ENCODE results near the gene TIMM17B.
A peak's percentile ranks its signal among the peaks of the same experiment; 100 is the strongest.

The TIMM17B gene

DNA sequence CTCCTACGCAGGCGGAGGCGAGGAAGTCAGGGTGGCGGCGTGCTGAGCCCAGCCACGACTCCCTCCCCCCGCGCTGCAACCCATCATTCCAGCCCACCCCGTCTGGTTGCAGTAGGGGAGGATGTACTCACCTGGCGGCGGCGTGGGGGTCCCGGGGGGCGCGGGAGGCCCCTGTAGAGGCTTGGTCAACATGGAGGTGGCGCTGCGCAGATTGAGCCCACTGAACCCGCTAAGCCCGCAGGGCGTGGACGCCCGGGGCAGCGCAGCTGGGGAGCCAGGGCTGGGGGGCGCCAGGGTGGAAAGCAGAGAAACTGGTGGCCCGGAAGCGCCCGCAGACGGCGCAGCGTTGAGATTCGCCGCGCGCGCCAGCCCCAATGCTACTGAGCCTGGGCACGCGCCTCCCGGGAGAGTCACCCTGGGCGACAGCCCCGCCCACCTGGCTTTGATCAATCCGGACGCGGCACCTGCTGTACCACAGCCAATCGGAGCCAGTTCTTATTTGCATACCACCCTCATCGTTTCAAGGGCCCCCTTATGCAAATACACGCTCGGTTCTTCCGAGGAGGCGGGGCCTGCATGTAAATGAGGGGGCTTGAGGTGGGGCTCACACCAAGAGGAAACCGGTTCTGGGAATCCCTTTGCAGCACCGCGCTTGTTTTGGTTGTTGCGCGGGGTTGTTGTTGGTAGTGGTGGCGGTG is 21.2 kb upstream of the TIMM17B start, which contains the start of gene PIM2:
Gene PIM2, minus strand, starts transcription at position 382 of the 698 bp plus-strand sequence. Its CDS starts 190 bp downstream, at position 192.
- peak; percentile 81 for DNase-seq (ENCODE audit: low spot score)

DNA sequence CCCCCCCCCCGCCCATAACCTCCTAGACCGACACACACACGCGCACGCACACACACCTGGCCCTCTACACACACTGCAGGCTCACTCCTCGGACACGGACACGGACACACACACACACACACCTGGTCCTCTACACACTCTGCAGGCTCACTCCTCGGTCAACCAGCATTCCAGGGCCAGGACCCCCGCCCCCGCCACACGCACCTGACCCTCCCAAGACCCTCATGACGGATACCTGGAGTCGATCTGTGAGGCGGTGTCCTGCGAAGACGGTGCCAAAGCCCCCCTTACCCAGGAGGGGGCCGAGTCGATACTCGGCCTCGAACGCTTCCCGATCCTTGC is 20.7 kb upstream of the TIMM17B start:
- no peak for DNase-seq (ENCODE audit: low spot score)

DNA sequence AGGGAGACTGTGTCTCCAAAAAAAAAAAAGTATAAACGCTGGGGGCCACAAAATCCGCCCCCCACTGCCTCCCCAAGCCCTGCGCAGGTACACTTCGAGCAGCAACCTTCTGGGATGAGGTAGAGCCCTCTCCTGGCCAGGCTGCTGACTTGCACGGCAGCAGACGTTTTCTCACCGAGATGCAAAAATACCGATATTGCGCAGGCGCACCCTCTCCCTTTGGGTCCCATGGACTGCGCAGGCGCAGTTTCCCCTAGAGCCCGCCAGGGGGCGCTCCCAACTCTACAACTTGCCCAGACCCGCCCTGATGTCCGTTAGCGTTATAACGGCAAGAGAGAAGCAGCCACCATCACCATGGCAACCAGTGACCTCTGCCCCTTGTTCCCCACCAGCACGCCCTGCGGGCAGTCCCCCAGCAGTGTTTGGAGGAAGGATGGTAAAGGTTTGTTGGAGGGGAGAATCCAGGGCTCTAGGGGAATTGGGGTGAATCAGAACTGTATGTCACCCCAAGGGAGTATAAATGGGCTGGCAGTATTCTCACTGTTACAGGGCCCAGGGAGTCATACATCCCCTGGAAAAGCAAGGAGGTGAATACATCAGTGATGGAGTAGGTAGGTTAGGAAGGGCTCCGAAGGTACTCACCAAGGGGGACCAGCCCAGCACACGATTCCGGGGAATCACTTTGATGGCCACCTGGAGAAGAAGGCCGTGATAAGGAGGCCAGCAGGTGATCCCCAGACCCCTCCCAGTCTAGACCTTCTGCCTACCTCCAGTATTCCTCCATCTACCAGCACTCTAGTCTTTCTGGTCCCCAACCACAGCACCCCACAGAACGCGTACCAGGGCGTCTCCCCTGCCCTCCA is 19.8 kb upstream of the TIMM17B start:
- peak; percentile 92 for DNase-seq (ENCODE audit: low spot score)

DNA sequence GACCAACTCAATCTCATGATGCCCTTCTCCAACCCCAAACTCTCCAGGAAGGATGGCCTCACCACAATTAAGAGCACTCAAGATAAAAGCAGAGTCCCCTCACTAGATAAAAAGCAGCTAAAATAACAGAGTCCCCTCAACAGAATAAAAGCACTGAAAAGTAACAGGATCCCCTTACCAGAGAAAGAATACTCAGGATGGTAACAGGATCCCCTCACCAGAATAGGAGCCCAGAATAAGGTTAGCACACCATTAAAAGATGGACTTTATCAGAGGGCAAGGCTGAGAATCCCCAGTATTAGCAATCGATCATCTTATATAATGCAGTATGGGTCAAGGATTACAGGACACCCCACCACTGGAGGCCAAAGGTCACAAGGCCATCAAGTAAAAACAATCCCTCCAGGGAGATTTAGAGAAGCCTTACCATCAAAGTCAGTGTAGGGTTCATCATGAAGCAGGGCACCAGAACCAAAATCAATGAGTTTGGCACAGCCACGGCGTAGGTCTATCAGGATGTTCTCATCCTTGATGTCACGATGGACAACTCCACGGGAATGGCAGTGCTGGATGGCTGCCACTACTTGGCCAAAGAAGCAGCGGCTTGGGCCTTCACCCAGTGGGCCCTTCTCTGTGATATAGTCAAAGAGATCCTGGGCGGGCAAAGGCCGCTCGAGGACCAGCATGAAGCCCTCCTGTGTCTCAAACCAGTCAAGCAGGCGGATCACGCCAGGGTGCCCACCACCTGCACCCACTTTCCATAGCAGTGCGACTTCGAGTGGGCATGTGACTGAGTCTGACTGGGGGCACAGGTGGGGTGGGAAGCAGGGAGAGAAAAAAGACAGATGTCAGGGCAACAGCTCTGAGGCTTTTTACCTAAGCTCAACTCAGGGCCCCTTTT is 17.3 kb upstream of the TIMM17B start:
- DNase-seq (ENCODE audit: low spot score): no peak

DNA sequence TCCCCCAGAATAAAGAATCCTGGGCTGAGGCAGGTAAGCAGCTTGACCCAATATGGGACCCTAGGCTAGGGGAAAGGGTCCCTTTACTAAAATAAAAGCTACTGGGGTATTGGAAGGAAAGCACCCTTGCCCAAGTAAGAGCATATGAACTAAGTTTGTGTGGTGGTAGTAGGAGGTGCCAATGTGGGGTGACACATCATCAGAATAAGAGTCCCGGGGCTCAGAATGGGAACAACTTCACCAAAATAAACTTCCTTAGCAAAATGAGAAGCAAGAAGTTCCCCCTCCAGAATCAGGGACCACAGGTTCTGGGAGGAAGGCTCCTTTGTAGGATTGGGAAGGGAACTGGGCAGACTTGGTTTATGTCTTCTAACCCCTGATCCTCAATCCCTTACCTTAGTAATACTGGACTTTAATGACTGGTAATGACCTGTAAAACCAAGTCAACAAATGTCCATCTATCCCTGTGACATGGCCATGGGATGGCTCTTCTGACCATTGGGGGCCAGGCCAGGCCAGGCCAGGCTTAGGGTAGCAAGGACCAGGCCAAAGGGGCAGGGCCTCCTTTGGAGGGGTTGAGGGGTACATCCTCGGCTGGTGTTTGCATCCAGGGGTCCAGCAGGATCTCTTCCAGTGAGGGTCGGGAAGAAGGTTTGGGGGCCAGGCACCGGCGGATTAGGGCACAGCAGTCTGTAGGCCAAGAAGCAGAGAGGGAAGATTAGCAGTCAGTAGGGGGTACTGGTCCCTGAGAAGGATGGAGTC is 16.2 kb upstream of the TIMM17B start:
- DNase-seq (ENCODE audit: low spot score): no peak

DNA sequence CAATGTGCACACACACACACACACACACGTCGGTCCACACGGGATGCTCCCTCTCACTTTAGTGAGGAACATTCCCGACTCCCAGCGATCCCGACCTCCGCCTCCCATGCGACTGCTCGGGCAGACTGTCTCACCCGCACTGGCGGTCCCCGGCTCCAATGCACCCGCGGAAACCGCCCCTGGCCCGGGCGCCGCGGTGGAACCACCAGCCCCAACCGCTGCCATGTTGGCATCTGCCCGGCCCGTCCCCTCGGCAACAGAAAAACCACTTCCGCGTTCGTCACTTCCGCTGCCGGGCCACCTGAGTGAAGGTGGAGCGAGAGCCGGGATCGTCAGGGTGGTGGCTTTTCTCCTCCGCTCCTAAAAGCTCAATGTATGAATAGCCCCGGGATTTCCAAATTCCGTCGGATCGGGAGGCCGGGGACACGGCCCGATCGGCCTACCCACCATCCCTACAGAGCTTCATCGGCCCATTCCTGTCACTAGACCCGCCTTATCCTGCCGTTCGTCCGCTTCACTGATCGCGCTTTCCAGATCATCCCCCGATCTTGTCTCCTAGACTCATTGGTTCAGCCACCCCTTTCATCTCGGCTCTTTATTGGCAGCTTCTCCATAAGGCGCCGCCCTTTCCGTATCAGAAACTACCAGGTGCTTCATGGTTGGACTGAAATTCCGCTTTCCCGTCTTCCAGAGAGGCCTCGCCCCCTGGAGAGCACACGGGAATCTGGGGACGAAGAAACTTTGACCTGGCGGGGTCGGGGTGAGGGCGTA is 14.0 kb upstream of the TIMM17B start, which contains the start of gene SLC35A2:
Gene SLC35A2, minus strand, starts transcription at position 235 of the 771 bp plus-strand sequence. Its CDS starts 10 bp downstream, at position 225.
- DNase-seq (ENCODE audit: low spot score): peak; percentile 75

DNA sequence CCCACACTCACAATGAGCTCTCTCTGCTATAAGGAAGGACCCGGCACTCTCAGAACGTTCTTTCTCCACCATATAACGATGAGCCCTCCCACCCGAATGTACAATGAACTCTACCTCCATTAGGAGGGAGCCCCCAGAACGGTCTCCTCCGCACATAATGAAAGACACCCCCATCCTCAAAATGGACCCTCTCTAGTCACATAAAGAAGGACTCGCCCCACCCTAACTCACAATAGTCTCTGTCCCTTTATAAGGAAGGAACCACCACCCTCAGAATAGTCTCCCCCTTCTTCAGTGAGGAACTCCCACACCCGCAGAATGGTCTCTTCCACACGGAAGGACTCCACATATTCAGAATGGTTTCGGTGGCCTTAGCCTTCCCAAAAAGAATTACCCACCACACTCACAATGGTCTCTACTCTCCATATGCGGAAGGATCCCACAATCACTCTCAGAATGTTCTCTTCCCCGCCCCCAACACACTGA is 13.4 kb upstream of the TIMM17B start:
- DNase-seq (ENCODE audit: low spot score): peak; percentile 29

DNA sequence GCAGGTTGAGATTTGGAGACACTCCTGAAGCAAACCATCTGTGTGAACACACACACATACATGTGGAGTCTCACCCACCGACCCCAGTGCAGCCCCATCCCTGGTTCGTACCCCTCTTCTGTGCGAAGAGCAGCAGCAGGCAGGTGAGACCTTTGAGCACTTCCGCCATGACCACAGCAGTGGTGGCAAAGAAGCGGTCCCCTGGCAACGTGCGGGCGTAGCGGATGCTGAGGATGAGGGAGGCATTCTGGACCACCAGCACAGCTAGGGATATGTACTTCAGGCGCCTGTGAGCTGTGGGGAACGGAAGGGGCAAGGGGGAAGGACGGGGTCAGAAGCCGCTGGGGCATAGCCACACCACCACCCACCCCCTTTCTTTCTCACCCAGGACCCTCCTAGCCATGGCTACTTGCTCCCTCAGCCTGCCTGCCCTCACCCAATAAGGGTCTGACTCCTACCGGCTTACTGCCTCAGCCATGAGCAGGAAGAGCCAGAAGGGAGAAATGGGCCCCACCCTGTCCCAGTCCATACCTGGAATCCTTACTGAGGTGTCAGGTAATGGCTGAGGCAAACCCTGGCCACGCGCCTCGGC is 12.2 kb upstream of the TIMM17B start:
- DNase-seq (ENCODE audit: low spot score): no peak

DNA sequence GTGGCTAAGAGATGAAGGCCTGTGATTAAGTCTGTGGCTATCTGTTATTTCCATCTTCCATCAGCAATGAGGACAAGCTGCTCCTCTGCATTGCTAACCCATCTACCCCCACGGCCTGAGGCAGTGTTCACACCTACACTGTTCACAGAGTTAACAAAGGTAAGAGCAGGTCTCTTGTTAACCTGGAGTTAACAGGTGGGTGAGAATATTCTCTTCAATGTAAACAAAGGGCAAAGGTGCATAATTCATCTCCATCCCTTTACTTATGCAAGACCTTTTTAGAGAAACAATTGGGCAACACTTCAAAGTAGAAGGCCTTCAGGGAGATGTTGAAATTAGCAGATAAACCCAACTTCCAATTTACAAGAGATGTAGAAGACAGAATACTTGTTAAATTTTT is 11.0 kb upstream of the TIMM17B start:
- DNase-seq (ENCODE audit: low spot score): no peak

DNA sequence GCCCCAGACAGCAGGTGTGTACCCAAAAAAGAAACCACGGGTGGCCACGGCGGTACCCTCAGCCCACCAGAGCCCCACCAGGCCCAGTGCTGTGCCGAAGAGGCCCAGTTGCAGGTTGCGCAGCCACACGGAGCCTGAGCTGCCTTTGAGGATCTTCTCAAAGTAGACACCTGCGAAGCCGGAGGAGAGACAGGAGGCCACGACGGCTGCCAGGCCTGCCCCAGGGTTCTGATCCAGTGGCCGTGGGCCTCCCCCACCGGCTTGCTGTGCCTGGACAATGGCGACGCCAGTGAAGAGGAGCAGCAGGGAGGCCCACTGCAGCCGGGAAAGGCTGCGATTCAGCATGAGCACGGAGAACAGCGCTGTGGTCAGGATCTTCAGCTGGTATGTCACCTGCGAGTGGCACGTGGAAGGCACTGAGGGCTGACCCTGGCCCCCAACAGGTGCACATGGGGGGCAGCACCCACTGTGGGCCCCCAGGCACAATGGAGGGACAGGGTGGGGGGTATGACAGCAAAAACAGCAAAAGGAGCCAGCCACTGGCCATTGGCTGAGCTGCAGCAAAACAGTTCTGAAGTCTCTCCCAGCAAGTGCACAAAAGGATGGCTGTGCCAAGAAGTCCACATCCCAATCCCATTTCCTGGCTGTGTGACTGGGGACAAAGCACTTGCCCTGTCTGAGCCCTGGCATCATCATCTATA is 7.7 kb upstream of the TIMM17B start:
- no peak for DNase-seq (ENCODE audit: low spot score)

DNA sequence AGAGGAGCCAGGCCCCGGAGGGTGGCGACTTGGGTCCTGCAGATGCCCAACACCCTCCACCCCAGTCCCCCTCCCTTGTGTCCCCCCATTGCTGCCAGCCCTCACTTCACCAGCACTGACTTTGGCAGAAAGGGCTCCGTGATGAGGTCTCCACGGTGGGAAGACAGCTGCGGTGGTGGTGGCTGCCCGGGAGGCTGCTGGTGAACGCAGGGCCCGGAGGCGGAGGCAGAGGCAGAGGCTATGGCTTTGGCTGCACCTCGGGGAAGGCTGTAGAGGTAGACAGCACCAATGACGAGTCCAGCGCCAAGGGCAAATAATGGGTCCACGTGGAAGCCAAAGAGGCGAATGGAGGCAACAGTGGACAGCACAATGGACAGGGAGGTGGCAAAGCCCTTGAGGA is 7.1 kb upstream of the TIMM17B start:
- no peak for DNase-seq (ENCODE audit: low spot score)

DNA sequence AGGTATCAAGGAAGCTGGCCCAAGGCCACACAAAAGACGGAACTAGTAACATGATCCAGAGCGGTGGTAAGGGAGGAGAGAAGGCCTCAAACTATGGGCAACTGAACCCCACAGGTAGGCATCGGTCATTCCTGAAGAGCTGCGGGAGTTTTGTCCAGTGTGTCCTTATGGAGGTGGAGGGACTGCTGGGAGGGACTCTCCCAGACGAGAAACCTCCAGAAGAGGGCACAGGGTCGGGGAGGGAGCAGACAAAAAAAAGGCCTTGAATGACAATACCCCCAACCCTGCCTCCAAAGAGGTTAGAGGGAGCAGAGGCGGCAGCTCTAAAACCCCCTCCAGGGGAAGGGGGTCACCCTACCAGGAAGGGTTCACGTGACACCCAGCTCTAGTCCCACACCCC is 6.6 kb upstream of the TIMM17B start:
- no peak for DNase-seq (ENCODE audit: low spot score)

DNA sequence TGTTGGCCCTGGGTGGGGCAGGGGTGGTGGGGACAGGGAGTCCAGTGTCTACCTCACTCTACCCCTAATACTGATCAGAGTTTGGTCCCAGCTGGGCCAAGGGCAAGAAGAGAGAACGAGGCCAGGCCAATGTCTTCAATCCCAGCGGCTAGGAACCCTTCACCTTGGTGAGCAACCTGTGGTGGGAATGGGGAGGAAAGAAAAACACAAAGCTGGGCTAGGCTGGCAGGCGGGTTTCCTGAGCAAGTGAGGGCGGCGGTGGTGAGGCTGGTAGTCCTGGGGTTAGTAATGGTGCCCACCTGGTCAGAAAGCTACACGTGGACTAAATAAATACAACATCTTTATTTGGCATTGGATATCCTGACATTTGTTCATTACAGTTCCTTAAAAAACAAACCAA is 5.7 kb upstream of the TIMM17B start:
- no peak for DNase-seq (ENCODE audit: low spot score)

DNA sequence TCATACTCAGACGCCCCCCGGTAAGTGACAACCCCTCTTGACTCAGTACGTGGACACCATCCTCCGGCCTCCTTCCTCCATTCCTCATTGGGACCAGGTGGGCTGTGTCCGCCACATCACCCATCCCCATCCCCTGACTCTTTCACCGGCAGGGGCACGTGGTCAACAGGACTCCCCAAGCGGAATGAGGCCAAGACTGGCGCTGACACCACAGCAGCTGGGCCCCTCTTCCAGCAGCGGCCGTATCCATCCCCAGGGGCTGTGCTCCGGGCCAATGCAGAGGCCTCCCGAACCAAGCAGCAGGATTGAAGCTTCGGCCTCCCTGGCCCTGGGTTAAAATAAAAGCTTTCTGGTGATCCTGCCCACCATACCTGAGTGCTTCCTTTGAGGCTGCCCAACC is 5.2 kb upstream of the TIMM17B start:
- DNase-seq (ENCODE audit: low spot score): no peak

DNA sequence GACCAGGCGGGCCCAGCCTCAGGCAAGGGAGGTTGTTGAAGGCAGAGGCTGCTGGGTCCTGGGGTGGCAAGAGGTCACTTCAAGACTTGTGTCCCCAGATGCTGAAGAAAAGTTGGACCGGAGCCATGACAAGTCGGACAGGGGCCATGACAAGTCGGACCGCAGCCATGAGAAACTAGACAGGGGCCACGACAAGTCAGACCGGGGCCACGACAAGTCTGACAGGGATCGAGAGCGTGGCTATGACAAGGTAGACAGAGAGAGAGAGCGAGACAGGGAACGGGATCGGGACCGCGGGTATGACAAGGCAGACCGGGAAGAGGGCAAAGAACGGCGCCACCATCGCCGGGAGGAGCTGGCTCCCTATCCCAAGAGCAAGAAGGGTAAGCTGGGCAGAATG is 4.6 kb upstream of the TIMM17B start:
- DNase-seq (ENCODE audit: low spot score): no peak

DNA sequence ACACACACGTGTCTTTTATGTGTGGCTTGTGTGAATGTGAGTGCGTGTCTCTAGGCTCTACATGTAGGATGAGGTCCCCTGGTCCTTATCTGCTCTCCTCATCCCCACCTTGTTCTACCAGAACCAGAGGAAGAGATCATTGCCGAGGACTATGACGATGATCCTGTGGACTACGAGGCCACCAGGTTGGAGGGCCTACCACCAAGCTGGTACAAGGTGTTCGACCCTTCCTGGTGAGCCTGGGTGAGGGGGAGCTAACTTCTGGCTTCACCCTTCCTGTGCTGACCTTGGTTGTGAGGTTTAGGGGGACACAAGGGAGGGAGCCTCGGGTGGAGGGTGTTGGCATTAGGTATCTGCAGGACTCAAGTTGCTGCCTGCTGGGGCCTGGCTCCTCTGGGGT is 3.5 kb upstream of the TIMM17B start:
- DNase-seq (ENCODE audit: low spot score): no peak

DNA sequence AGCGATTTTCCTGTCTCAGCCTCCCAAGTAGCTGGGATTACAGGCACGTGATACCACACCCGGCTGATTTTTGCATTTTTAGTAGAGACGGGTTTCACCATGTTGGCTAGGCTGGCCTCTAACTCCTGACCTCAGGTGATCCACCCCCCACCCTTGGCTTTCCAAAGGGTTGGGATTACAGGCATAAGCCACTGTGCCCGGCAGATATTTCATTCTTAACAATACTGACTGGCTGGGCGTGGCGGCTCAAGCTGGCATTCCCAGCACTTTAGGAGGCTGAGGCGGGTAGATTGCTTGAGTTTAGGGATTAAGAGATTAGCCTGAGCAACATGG is 1.5 kb upstream of the TIMM17B start:
- no peak for DNase-seq (ENCODE audit: low spot score)

DNA sequence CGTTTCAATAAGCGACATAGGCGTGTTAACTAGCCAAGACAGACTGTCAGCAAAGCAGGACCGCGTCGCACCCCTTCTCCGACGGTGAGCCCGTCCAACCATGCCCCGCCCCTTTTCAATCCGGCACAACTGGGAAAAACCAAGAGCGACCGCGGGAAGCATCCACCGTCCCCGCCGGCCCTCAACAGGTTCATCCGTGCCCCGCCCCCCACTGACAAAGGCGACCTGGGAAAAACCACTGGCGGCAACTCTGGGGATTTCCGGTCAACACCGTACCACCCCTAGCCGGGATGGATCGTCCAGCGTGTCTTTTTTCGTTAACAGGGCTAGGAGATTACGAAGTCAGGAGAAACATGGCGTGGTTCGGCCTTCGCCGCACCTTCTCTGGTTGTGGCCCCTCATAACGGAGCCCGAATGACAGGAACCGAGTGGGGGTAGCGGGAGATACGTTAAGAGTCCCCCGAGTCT is 377 bp downstream of the TIMM17B start:
- peak; percentile 66 for DNase-seq (ENCODE audit: low spot score)

DNA sequence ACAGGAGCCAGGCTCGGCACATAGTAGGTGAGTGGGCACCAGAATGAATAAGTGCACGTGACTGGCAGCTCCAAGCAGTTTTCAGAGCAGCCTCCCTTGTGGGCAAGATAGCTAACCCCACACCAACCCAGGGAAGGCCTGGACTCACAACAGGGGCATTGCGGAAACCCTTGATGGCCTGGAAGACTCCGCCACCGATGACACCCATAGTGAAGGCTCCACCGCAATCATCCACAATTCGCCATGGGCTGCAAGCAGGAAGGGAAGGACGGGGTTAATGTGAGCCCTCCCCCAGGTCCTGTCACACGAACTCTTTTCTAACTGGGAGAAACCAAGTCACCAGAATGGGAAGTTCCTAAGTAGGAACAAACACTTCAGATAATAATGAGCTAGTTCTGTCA is 957 bp downstream of the TIMM17B start:
- no peak for DNase-seq (ENCODE audit: low spot score)

DNA sequence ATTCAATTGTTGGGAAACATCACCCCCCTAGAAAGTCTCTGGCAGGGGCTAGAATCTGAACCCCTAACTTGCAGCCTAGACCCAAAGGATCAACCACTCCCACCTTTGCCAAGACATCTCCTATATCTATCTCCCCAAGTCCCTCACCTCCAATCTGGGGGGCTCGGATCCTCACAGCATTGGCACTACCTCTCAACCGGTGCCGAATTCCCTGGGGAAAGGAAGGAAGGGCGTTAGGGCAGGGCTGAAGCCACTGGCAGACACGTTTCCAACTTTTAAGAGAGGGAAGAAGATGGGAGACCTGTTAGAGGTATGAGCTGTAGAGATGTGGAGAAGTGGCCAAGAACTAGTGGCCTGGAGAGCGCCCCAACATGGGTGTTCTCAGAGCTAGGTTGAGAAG is 2.7 kb downstream of the TIMM17B start:
- no peak for DNase-seq (ENCODE audit: low spot score)

Measured in AG08396 (cell line).